Neuron (in vitro differentiated cells): ENCODE data around the gene ZSCAN2.

Source experiments
- H2AFZ ChIP-seq: one replicate; pipeline ENCODE4 v1.6.1; 2013; ENCODE audit warnings: low read depth, mild to moderate bottlenecking, inconsistent platforms, low read length, moderate library complexity
- H3K27me3 ChIP-seq: one replicate; pipeline ENCODE4 v1.6.1; 2013; ENCODE audit warnings: low read length; ENCODE audit not compliant: insufficient read depth
- H3K36me3 ChIP-seq: one replicate; pipeline ENCODE4 v1.6.1; 2013; ENCODE audit warnings: low read length; ENCODE audit not compliant: insufficient read depth
- H3K4me1 ChIP-seq: one replicate; pipeline ENCODE4 v1.6.1; 2013; ENCODE audit warnings: low read length; ENCODE audit not compliant: insufficient read depth
- H3K4me3 ChIP-seq: 2 replicates; pipeline ENCODE4 v1.5.1; 2013; ENCODE audit warnings: mild to moderate bottlenecking, low read length, moderate library complexity
- H3K9me3 ChIP-seq: one replicate; pipeline ENCODE4 v1.6.1; 2013; ENCODE audit warnings: low read length

ZSCAN2 gene

DNA sequence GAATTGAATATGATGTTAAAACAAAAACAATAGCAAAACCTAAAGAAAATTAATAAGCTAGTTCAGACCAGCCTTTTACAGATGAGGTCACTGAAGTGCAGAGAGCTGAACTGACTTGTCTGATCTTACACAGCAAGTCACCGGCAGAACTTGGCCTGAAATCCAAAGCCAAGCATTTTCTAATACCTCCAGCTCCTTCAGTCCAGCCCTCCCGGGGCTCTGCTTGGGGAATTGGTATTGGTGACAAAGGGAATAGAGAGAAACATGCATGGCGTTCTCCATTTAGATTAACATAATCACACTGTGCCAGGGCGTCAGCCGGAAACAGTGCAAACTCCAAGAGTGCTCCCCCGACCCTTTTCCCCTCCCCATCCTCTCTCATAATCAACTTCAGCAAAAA is 14.1 kb upstream of the ZSCAN2 start:
- Histone ChIP-seq H3K4me1 (peaks cover 19% of the 10 kb centered on the region), H3K27me3 (peaks cover 3% of the 10 kb centered on the region), H3K36me3 (no peaks in the 10 kb centered on the region), H3K9me3 (no peaks in the 10 kb centered on the region), H3K4me3 (peak overlapping the region; percentile 12), H2AFZ (peak overlapping the region; percentile 89)

DNA sequence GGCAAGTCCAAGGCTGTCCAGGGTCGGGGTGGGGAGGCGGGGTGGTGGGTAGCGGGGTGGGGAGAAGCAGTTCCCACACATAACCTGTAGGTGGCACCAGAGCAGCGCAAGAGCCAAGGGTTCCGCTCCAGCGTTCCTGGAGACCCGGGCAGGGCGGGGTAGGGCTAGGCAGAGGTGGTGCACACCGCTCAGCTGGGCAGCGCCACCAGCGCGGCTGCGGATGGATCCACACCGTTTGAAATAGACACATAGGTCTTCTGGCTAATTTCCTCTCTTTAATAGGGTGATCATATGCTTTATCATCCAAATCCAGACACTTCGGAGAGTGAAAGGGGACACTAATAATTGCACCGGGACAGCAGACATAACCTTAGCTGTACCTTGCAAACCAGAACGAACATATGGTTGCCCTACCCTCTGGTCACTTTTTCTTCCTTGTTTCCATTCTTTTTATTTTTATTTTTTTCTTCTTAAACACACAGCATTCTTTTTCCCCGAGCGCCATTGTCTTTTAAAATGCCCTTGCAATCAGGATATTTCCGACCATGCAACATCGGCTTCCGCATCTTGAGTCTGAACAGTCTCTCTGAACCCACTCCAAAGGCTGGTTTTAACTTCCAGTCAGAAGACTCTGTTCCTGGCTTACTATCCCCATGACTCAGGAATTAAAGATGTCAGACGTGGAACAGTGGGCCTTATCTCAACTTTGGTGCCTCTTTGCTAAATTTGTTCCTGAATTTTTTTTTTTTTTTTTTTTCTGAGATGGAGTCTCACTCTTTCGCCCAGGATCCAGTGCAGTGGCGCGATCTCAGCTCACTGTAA is 12.5 kb upstream of the ZSCAN2 start:
- H3K27me3 ChIP-seq, result no peaks in the 10 kb centered on the region
- H2AFZ ChIP-seq, result no peak overlapping the region
- no peaks in the 10 kb centered on the region for H3K36me3 ChIP-seq
- H3K4me3 ChIP-seq, result peak overlapping the region; percentile 21
- no peaks in the 10 kb centered on the region for H3K9me3 ChIP-seq
- H3K4me1 ChIP-seq, result peaks cover 19% of the 10 kb centered on the region

- Histone ChIP-seq H3K9me3 (no peaks in the 10 kb centered on the region), H3K4me3 (no peak overlapping the region), H2AFZ (no peak overlapping the region), H3K36me3 (no peaks in the 10 kb centered on the region), H3K27me3 (no peaks in the 10 kb centered on the region), H3K4me1 (peaks cover 19% of the 10 kb centered on the region)
Measured at GRCh38 chr15:84590406-84590805, 10.4 kb upstream of the ZSCAN2 start.

DNA sequence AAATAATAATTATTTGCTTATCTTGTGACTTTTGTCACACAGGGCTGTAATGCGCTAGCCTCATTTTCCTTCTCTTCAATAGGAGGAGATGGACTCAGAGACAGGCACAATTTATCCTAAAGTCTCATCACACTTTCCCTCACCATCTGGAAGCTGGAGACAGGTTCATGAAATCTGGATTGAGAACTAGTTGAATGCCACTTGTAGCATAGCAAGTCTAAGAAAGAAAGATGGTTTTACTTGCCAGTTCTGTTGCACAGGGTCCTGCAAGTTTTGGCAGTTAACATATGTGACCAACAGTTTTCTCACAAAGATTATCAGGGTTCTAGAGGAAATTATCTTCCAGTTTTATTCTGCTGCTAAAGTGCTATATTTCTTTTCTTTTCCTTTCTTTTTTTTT is 9.0 kb upstream of the ZSCAN2 start:
- no peak overlapping the region for H3K4me3 ChIP-seq
- no peak overlapping the region for H2AFZ ChIP-seq
- H3K4me1 ChIP-seq, result peaks cover 15% of the 10 kb centered on the region
- no peaks in the 10 kb centered on the region for H3K27me3 ChIP-seq
- H3K36me3 ChIP-seq, result no peaks in the 10 kb centered on the region
- no peaks in the 10 kb centered on the region for H3K9me3 ChIP-seq

GRCh38 chr15:84594617-84595290 is 6.1 kb upstream of the ZSCAN2 start:
- H3K9me3 ChIP-seq, result no peaks in the 10 kb centered on the region
- H3K4me1 ChIP-seq, result no peaks in the 10 kb centered on the region
- H2AFZ ChIP-seq, result no peak overlapping the region
- H3K36me3 ChIP-seq, result no peaks in the 10 kb centered on the region
- H3K4me3 ChIP-seq, result no peak overlapping the region
- H3K27me3 ChIP-seq, result no peaks in the 10 kb centered on the region

DNA sequence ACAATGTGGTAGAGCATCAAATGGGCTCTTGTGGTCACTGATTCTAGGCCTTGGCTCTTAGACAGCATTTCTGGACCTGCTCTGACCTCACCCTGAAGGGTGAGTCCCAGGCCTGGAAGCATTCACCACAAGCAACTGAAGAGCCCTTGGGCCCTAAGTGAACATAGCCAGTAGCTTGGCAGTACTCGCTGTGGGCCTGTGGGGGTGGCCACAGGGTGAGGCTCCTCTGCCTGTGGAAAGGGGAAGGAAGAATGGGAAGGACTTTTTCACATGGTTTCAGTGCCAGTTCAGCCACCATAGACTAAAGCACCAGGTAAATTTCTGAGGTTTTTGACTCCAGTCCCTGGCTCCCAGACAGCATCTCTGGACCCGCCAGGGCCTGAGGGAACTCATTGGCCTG is 5.1 kb upstream of the ZSCAN2 start:
- H3K36me3 ChIP-seq, result no peaks in the 10 kb centered on the region
- no peaks in the 10 kb centered on the region for H3K27me3 ChIP-seq
- H2AFZ ChIP-seq, result no peak overlapping the region
- H3K9me3 ChIP-seq, result no peaks in the 10 kb centered on the region
- no peaks in the 10 kb centered on the region for H3K4me1 ChIP-seq
- H3K4me3 ChIP-seq, result no peak overlapping the region

- Histone ChIP-seq H3K36me3 (no peaks in the 10 kb centered on the region), H3K4me3 (no peak overlapping the region), H2AFZ (no peak overlapping the region), H3K27me3 (no peaks in the 10 kb centered on the region), H3K9me3 (no peaks in the 10 kb centered on the region), H3K4me1 (peaks cover 6% of the 10 kb centered on the region)
Measured at GRCh38 chr15:84597296-84597695, 3.5 kb upstream of the ZSCAN2 start.

- Histone ChIP-seq H2AFZ (no peak overlapping the region), H3K9me3 (no peaks in the 10 kb centered on the region), H3K36me3 (no peaks in the 10 kb centered on the region), H3K4me3 (no peak overlapping the region), H3K27me3 (no peaks in the 10 kb centered on the region), H3K4me1 (peaks cover 6% of the 10 kb centered on the region)
Measured at GRCh38 chr15:84598250-84598649, 2.6 kb upstream of the ZSCAN2 start.

DNA sequence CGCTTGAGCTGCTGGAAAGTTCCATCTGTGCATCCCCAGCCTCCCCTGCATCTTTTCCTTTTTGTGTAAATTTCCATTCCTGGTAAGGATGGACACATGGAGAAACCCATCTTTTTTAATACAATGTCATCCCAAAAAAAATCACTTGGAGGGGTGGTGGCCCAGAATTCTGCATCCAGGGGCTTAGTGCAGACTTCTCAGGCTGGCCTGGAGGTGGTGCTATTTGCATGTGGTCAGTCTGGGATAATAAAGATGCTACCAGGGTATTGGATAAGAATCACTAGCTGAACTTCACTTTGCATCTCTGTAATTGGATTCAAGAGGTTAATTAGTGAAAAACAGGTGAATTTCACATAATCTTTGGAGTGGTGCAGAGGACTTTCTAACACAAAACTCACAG is 1.8 kb upstream of the ZSCAN2 start:
- H3K4me3 ChIP-seq, result no peak overlapping the region

GRCh38 chr15:84599906-84600305 is 903 bp upstream of the ZSCAN2 start:
- Histone ChIP-seq H3K27me3 (no peaks in the 10 kb centered on the region), H3K4me3 (peak overlapping the region; percentile 80), H3K4me1 (peaks cover 6% of the 10 kb centered on the region), H3K9me3 (no peaks in the 10 kb centered on the region), H2AFZ (no peak overlapping the region), H3K36me3 (peaks cover 11% of the 10 kb centered on the region)

More for the DNA sequence above, 1.8 kb upstream of the ZSCAN2 start:
- Histone ChIP-seq H3K9me3 (no peaks in the 10 kb centered on the region), H3K27me3 (no peaks in the 10 kb centered on the region), H3K36me3 (peaks cover 5% of the 10 kb centered on the region), H2AFZ (no peak overlapping the region), H3K4me1 (peaks cover 6% of the 10 kb centered on the region)

DNA sequence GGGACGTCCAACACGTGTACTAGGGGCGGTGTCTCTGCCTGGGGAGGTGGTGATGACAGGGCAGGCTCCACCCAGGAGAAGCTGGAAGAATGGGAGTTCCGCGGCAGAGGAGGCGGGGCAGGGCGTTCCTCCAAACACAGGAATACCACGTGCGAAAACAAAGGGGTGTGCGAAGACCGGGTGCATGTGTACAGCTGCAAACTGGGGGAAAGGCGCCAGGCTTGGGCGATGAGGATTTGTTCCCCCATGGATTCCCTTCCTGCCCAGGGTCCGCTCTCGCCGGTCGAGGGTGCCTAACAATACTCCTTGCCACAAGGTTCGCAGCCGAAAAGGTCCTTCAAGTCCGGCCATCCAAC is 500 bp upstream of the ZSCAN2 start:
- Histone ChIP-seq H3K27me3 (no peaks in the 10 kb centered on the region), H3K9me3 (no peaks in the 10 kb centered on the region), H3K36me3 (peaks cover 15% of the 10 kb centered on the region), H3K4me1 (peaks cover 6% of the 10 kb centered on the region), H2AFZ (peak overlapping the region; percentile 87), H3K4me3 (peak overlapping the region; percentile 80)

DNA sequence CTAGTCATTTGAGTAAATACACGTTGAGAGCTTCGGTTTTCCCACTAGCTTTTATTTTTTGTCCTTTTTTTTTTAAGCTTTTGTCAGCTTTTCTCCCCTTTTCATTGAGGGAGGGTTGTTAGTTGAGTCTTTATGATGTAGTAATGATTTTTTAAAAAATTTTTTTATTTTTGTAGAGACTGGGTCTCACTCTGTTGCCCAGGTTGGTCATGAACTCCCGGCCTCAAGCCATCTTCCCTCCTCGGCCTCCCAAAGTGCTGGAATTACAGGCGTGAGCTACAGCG is 688 bp downstream of the ZSCAN2 start:
- Histone ChIP-seq H3K36me3 (peaks cover 26% of the 10 kb centered on the region), H3K27me3 (no peaks in the 10 kb centered on the region), H2AFZ (peak overlapping the region; percentile 87), H3K4me1 (peaks cover 6% of the 10 kb centered on the region), H3K9me3 (no peaks in the 10 kb centered on the region), H3K4me3 (peak overlapping the region; percentile 80)

DNA sequence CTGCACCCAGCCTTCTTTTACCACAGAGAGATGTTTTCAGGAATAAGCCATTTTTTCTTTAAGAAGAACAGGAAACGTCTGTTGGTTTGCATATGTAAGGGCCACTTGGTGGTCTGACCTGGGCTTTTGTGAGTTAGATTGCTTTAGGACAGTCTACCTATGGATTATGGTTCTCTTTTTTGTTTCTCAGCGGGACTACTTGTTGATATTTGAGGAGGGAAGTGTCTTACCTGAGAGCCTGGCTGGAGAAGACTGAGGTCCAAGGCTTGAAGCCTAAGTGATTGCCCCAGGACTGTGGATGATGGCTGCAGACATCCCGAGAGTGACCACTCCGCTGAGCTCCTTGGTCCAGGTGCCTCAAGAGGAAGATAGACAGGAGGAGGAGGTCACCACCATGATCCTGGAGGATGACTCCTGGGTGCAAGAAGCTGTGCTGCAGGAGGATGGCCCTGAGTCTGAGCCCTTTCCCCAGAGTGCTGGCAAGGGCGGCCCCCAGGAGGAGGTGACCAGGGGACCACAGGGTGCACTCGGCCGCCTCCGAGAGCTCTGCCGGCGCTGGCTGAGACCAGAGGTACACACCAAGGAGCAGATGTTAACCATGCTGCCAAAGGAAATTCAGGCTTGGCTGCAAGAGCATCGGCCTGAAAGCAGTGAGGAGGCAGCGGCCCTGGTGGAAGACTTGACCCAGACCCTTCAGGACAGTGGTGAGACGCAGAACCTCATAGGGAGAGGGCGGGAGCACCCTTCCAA is 3.0 kb downstream of the ZSCAN2 start:
- Histone ChIP-seq H3K27me3 (no peaks in the 10 kb centered on the region), H3K4me3 (no peak overlapping the region), H3K9me3 (no peaks in the 10 kb centered on the region), H2AFZ (no peak overlapping the region), H3K4me1 (peaks cover 6% of the 10 kb centered on the region), H3K36me3 (peaks cover 33% of the 10 kb centered on the region)
